Tibial nerve (tissue), 3 donors: Measurements from ENCODE around the gene ITPK1.

Experiments
- POLR2A ChIP-seq, 2 donors: fragments of 450-650 bp; IDR thresholded peaks; one replicate each; pipeline ENCODE4 v1.6.1; 2017; ENCODE audit warnings: antibody characterized with exemption in 2 of 2, mild to moderate bottlenecking in 2 of 2, moderate library complexity in 2 of 2
- TF ChIP-seq, protein P1 (sequence below), 5 experiments: fragments of 200-600 bp in 3 of 5; fragments of 450-650 bp in 2 of 5; sonication (generic) in 3 of 5; IDR thresholded peaks; one replicate each; pipeline ENCODE4 v1.5.1; 2016 to 2019; ENCODE audit warnings: antibody characterized with exemption in 5 of 5, mild to moderate bottlenecking in 3 of 5, moderate library complexity in 2 of 5

DNA sequence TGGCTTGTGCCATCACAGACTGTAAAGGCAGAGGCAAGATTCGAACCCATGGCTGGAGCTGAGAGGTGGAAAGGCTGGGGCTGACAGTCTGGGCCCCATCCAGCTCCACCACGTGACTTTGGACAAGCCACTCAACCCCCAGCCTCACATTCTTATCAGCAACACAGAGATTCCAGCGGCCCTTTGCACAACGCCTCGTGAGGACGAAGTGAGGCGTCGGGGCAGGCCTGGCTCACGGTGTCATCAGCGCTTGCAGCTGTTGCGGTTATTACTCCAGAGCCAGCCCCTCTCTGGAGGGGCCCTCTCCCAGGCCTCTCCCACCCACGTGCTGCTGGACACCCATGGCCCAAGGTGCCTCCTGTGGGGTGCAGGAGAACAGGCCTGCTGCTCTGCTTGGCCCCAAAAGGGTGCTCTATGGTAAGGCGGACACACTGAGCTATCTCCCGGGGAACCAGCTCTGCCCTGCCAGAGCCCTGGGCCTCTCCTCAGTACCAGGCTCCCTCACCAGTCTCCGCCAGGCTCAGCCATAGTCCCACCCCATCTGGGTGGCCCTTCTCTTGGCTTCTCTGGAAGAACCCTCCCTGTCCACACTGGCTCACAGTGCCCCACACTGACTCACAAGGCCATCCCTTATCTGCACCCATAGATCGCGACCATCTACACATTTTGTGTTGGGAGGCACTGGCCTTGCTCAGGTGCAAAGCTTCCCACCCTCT, 171.7 kb downstream of the ITPK1 start:
- TF ChIP-seq POLR2A (IDR thresholded peaks at IDR 0.05): no peak
- TF ChIP-seq, protein P1, sequence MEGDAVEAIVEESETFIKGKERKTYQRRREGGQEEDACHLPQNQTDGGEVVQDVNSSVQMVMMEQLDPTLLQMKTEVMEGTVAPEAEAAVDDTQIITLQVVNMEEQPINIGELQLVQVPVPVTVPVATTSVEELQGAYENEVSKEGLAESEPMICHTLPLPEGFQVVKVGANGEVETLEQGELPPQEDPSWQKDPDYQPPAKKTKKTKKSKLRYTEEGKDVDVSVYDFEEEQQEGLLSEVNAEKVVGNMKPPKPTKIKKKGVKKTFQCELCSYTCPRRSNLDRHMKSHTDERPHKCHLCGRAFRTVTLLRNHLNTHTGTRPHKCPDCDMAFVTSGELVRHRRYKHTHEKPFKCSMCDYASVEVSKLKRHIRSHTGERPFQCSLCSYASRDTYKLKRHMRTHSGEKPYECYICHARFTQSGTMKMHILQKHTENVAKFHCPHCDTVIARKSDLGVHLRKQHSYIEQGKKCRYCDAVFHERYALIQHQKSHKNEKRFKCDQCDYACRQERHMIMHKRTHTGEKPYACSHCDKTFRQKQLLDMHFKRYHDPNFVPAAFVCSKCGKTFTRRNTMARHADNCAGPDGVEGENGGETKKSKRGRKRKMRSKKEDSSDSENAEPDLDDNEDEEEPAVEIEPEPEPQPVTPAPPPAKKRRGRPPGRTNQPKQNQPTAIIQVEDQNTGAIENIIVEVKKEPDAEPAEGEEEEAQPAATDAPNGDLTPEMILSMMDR (IDR thresholded peaks at IDR 0.05): no peak
